Neural progenitor cell (in vitro differentiated cells): Measurements from ENCODE around the gene KLK6.

ENCODE experiments used
- CTCF ChIP-seq: fragments of 200-600 bp; sonication (generic); IDR thresholded peaks from 2 replicates; pipeline ENCODE4 v1.5.1; 2017; ENCODE audit warnings: antibody characterized with exemption, mild to moderate bottlenecking
- EZH2 ChIP-seq: fragments of 200-600 bp; sonication (generic); IDR thresholded peaks from 2 replicates; pipeline ENCODE4 v1.6.1; 2017; ENCODE audit warnings: antibody characterized with exemption, mild to moderate bottlenecking, moderate library complexity

GRCh38 chr19:50944795-50945194, 24.6 kb downstream of the KLK6 start:
- TF ChIP-seq CTCF, result no peak
- TF ChIP-seq EZH2, result no peak
